Breast epithelium (tissue), 3 donors: ENCODE measurements around the gene STXBP6.

Source experiments
- CTCF ChIP-seq, 3 donors: fragments of 450-650 bp; IDR thresholded peaks; one replicate each; pipeline ENCODE4 v1.5.1; 2016 to 2017; ENCODE audit warnings: antibody characterized with exemption in 3 of 3, mild to moderate bottlenecking in 3 of 3, moderate library complexity in 3 of 3
- POLR2A ChIP-seq: fragments of 450-650 bp; IDR thresholded peaks from one replicate; pipeline ENCODE4 v1.6.1; 2016; ENCODE audit warnings: antibody characterized with exemption, mild to moderate bottlenecking, moderate library complexity
- POLR2AphosphoS5 ChIP-seq, 3 donors: sonication (generic); formaldehyde crosslinking; IDR thresholded peaks; one replicate each; pipeline ENCODE4 v1.6.1; 2017; ENCODE audit warnings: antibody characterized with exemption in 3 of 3

GRCh38 chr14:24875991-24876878, 173.7 kb downstream of the STXBP6 start:
- TF ChIP-seq CTCF (IDR thresholded peaks at IDR 0.05) (no peak), POLR2AphosphoS5 (IDR thresholded peaks at IDR 0.05) (no peak), POLR2A (no peak)
